Thyroid gland (tissue), 4 donors: ENCODE data around the gene E2F1.

Experiments used
- CTCF ChIP-seq, 6 experiments: fragments of 200-600 bp in 3 of 6; fragments of 450-650 bp in 3 of 6; sonication (generic) in 3 of 6; IDR thresholded peaks; one replicate each; pipeline ENCODE4 v1.5.1; 2016 to 2019; ENCODE audit warnings: antibody characterized with exemption in 6 of 6, mild to moderate bottlenecking in 2 of 6, inconsistent platforms in 1 of 6, moderate library complexity in 1 of 6
- POLR2A ChIP-seq, 2 donors: fragments of 450-650 bp; IDR thresholded peaks; one replicate each; pipeline ENCODE4 v1.6.1; 2017; ENCODE audit warnings: antibody characterized with exemption in 2 of 2, mild to moderate bottlenecking in 2 of 2, moderate library complexity in 1 of 2

- TF ChIP-seq CTCF (IDR thresholded peaks at IDR 0.05), result no peak
- no peak for TF ChIP-seq POLR2A (IDR thresholded peaks at IDR 0.05)
Measured at GRCh38 chr20:33680686-33681085, 5.5 kb downstream of the E2F1 start.
